ENCODE data around the gene KRTAP13-2. TPM values are rescaled to one million over a fixed set of nuclear protein-coding genes. Genes with fewer than 3 reads are reported as not detected.

The KRTAP13-2 gene
- total and polyA plus RNA-seq, 2 of the 8 experiments (the other 6 are each of a cell fraction or from before 2014, with no cell fraction given): not detected

- DNase-seq (ENCODE audit: low read depth in 1 of 2, low spot score in 2 of 2) (no peak), FAIRE-seq (no peak)
- Histone ChIP-seq H3K14ac (ENCODE audit: insufficient read length) (no peak within 1 kb of the TSS), H2BK20ac (ENCODE audit: low read length) (no peak within 1 kb of the TSS), H3K9me3 (ENCODE audit: insufficient read depth in 2 of 2, low read depth in 1 of 2, low read length in 1 of 2) (no peaks in the 10 kb centered on the region), H3K4me1 (replicated peaks in 1 of 4; ENCODE audit: control insufficient read depth in 3 of 4, insufficient read depth in 4 of 4, low read length in 3 of 4) (peaks cover 0 to 2% (median 0%) of the 10 kb centered on the region in 4 experiments; a peak in 2 of 7 replicates), H2AFZ (ENCODE audit: low read length) (0 out of 2 replicates have a peak within 1 kb of the TSS, but pooled peaks have one; percentile 12), H2BK12ac (ENCODE audit: low read depth, low read length) (no peak within 1 kb of the TSS), H3K27ac (ENCODE audit: low read depth, low read length) (no peak within 1 kb of the TSS), H3K23me2 (ENCODE audit: low read depth, low read length) (no peaks in the 10 kb centered on the region), H2AK5ac (ENCODE audit: low read depth, low read length) (no peak within 1 kb of the TSS), H4K5ac (ENCODE audit: insufficient read length, low read depth, low read length) (no peak within 1 kb of the TSS), H2BK120ac (replicated peaks; ENCODE audit: low read depth, low read length) (no peak within 1 kb of the TSS), H3K79me2 (ENCODE audit: control insufficient read depth in 1 of 2, insufficient read depth in 2 of 2, low read length in 2 of 2) (no peaks in the 10 kb centered on the region), H2BK15ac (ENCODE audit: low read length) (no peak within 1 kb of the TSS; the same call in 1 of the 2 replicates), H3K18ac (ENCODE audit: extremely low read depth, low read length) (no peak within 1 kb of the TSS), H3K79me1 (ENCODE audit: low read depth, low read length) (no peaks in the 10 kb centered on the region), H3K4me2 (ENCODE audit: insufficient read depth in 1 of 2, low read depth in 2 of 2, low read length in 2 of 2) (no peak within 1 kb of the TSS; a peak in 1 of 4 replicates), H2BK5ac (ENCODE audit: low read depth, low read length) (no peak within 1 kb of the TSS), H3K4me3 (ENCODE audit: extremely low read depth in 1 of 4, insufficient read depth in 2 of 4, low read depth in 3 of 4, low read length in 4 of 4) (no peak within 1 kb of the TSS), H3K27me3 (replicated peaks in 1 of 4; ENCODE audit: control insufficient read depth in 3 of 4, extremely low read depth in 1 of 4, insufficient read depth in 3 of 4, low read length in 3 of 4) (no peaks in the 10 kb centered on the region), H4K20me1 (replicated peaks in 1 of 2; ENCODE audit: control insufficient read depth in 1 of 2, insufficient read depth in 2 of 2, low read length in 2 of 2) (no peaks in the 10 kb centered on the region), H4K8ac (ENCODE audit: extremely low read depth, insufficient read depth, low read length) (no peak within 1 kb of the TSS), H3K56ac (replicated peaks; ENCODE audit: insufficient read length, low read depth, low read length) (no peak within 1 kb of the TSS), H3K4ac (replicated peaks; ENCODE audit: insufficient read length, low read depth, low read length) (no peak within 1 kb of the TSS), H3K23ac (ENCODE audit: insufficient read length) (no peak within 1 kb of the TSS), H3K9ac (replicated peaks in 1 of 4; ENCODE audit: extremely low read depth in 1 of 4, low read depth in 3 of 4, low read length in 3 of 4) (no peak within 1 kb of the TSS), H3K36me3 (ENCODE audit: control insufficient read depth in 2 of 4, insufficient read depth in 4 of 4, low read length in 3 of 4) (no peaks in the 10 kb centered on the region), H4K91ac (replicated peaks; ENCODE audit: insufficient read length, low read length) (no peak within 1 kb of the TSS)
- ChIA-PET CTCF (ENCODE audit: partially characterized antibody) (interaction anchor here (0.6 to 1.7 kb wide), 4 partner anchors 60 to 721 kb away, joined by 3 to 8 read pairs (median 4); no protein-coding TSS in a partner anchor), POLR2A (ENCODE audit: partially characterized antibody) (no interaction called here)
- WGBS, 2 experiments (ENCODE audit: extremely low coverage in 1 of 2, insufficient coverage in 1 of 2, insufficient read length in 1 of 2, insufficient replicate concordance in 2 of 2, low coverage in 1 of 2, low lambda C conversion rate in 2 of 2, missing lambda C conversion rate in 1 of 2): 96% methylated on average over 4 of the region's 4 CpGs; no CpG with 5 or more reads in 1 of the 2 experiments
- TF ChIP-seq TBP (IDR thresholded peaks at IDR 0.05; ENCODE audit: low read depth, low read length) (no peak), EZH2 (IDR thresholded peaks at IDR 0.05; ENCODE audit: low read depth, low read length, severe bottlenecking) (no peak), TAF1 (IDR thresholded peaks at IDR 0.05; ENCODE audit: low read depth, low read length) (no peak), YY1 (IDR thresholded peaks at IDR 0.05; ENCODE audit: low read depth, low read length) (no peak), KDM4A (IDR thresholded peaks at IDR 0.05; ENCODE audit: low read depth, low read length, severe bottlenecking) (no peak), JUND (IDR thresholded peaks at IDR 0.05; ENCODE audit: low read length) (no peak), CBX8 (IDR thresholded peaks at IDR 0.05; ENCODE audit: borderline replicate concordance, low read depth, low read length) (no peak), GTF2F1 (IDR thresholded peaks at IDR 0.05; ENCODE audit: borderline replicate concordance, low read depth, low read length) (no peak), HDAC6 (IDR thresholded peaks at IDR 0.05; ENCODE audit: low read depth, low read length) (no peak)
These were observed 23.6 kb downstream of the KRTAP13-2 start, which contains the start of gene KRTAP23-1 for GRCh38 chr21:30348506-30348905. KRTAP23-1 (minus strand) TSS chr21:30348606; CDS start chr21:30348606, 0 bp downstream.

Data from H1 (cell line).